ENCODE measurements around the gene GK2.

Gene GK2

DNA sequence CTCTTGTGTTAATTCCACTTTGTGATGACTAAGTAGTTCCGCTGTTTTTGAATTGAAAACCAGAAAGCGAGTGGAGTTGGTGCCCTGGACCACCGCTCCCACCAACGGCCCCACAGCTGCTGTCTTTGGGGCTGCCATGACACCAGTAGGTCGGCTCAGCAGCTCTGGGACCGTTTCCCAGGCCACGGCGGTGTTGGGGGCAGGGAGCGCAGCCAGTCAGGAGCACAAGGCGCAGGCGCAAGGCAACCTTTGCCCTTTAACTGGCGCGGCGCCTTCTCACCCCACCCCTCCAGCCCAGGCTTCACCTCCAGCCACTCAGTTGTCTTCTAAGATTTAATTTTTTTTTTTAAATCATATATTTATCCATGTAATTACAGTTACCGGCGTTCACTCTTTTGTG, at the start of gene GK2:
Gene GK2 (minus strand): TSS at position 166 of the 400 bp plus-strand sequence. CDS start 28 bp downstream, at position 138.
- DNase-seq (ENCODE audit: low read depth, low spot score): no peak

DNA sequence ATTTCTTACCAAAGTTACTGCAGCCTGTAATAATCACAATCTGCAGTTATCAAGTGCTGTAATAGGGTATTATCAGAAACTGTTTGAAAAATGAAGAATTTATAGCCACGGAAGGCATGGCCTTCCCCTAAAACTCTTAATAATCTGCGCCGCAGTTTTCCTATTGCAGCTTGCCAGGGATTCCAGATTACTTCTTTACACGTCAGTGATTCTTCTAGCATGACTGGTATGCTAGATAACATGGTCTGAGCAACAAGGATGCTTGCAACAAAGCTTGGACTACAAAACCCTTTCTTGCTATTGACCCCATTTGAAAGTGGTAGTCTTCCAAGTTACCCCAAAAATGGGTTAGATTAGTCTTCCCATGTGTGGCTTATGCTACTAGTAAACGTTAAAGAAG, 47.2 kb upstream of the GK2 start:
- DNase-seq (ENCODE audit: low read depth, low spot score): no peak

DNA sequence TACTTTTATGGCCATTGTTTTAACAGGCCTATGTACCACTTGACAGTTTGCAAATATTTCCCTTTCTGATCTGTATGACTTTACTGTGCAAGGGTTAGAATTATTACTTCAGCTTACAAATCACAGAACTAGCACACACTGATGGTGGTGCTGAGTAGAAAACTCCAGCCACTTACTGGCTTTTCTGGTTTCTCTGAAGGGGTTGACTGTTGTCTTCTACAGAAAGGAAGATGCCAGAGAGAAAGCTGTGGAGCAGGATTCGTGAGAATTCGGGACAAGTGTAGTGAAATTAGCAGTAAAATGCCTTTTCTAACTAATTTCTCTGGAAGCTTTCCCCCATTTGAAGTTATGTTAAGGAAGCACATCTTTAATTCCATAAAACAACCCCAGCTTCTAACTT, 46.6 kb upstream of the GK2 start:
- DNase-seq (ENCODE audit: low read depth, low spot score): no peak

DNA sequence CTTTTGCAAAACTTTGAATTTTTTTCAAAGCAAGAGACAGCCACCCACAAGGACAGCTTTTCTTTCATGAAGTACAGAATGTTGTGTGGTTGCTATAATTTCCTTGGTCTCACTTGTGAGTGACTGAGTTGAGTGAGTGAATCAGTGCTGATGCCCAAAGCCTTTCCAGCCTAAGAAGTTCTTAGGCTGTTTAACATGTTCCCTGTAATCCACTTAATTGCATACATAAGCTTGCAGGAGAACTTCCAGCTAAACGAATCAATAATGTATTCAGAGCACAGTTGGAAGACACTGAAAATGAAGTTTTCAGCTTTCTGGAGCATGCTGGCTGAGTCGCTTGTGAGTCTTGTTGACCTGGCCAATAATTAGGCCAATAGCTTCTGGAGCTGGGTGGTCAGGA, 42.0 kb upstream of the GK2 start:
- no peak for DNase-seq (ENCODE audit: low read depth, low spot score)

DNA sequence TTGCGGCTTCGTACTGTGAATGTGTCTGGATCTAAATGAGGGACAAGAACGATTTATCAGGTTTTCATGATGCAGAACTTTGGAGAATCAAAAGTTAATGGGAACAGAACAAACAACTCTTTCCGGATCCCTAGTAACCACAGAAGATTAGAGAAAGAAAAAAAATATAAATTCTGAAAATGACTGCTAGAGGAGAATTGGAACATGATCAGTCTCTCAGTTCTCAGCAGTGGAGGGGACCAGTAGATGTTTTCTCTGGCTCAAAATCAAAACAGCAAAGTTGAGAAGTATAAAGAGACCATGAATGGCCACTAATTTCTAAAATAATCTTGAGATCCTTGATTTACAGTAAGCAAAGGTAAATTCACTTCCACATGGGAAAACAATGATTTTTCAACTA, 38.1 kb upstream of the GK2 start:
- peak; percentile 1 for DNase-seq (ENCODE audit: low read depth, low spot score)

DNA sequence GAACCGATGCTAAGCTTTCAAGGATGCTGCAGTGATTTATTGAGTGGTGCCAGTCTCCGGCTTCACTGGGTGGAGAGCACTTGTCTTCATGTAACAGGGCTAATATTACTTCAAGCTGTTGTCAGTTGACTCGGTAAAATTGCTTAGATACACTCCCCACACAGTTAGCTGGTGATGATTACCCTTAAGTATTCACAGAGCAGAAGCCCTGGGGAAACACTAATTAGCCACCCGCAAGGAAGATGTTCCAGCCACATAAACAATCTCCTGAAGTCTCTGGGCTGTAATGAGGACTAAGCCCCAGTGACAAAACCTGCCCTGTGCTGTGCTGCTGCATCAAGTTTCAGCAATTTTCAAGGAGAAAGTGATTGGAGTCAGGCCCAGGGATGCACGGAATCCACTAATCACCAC, 37.3 kb upstream of the GK2 start:
- DNase-seq (ENCODE audit: low read depth, low spot score): no peak

DNA sequence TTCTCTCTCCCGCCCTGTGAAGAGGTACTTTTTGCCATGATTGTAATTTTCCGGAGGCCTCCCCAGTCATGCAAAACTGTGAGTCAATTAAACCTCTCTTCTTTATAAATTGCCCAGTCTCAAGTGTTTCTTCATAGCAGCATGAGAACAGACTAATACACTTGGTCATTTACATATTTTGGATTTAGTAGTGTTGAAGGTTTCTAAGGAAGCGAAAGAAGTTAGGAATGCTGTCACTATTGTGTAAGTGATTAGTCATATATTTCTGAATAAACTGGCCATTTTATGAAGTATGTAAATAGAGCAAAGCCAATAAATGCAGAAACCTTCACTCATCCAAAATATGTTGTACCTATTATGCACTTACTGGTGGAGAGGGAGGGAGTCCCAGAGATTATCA, 34.4 kb upstream of the GK2 start:
- DNase-seq (ENCODE audit: low read depth, low spot score): no peak

DNA sequence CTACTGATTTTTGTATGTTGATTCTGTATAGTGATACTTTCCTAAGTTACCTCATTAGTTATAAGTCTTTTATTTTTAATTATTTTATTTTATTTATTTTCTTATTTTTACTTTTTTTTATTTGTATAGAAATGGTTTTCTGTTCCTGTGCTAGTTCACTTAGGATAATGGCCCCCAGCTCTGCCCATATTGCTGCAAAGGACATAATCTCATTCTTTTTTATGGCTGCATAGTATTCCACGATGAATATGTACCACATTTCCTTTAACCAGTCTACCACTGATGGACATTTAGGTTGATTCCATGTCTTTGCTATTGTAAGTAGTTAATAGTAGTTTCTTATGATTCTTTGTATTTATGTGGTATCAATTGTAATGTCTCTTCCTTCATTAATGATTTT, 31.5 kb upstream of the GK2 start:
- no peak for DNase-seq (ENCODE audit: low read depth, low spot score)

DNA sequence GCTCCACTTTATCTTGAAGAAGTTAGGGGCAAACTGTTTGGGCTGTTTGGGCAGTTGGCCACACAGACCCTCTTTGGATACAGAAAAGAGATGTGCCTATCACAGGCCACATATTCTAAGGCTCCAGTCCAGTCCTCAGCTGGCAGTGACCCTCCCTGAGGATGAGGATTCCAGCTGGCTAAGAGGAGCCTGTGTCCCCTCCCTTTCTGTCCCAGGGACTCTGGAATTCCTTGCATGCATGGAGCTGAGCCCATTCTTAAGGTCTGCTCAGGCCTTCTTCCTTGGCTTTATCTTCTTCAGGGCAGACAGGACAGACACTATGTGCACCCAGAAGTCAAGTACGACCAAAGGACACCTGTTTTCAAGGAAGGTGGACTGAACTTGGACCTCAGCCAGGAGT, 23.8 kb upstream of the GK2 start:
- DNase-seq (ENCODE audit: low read depth, low spot score): no peak

DNA sequence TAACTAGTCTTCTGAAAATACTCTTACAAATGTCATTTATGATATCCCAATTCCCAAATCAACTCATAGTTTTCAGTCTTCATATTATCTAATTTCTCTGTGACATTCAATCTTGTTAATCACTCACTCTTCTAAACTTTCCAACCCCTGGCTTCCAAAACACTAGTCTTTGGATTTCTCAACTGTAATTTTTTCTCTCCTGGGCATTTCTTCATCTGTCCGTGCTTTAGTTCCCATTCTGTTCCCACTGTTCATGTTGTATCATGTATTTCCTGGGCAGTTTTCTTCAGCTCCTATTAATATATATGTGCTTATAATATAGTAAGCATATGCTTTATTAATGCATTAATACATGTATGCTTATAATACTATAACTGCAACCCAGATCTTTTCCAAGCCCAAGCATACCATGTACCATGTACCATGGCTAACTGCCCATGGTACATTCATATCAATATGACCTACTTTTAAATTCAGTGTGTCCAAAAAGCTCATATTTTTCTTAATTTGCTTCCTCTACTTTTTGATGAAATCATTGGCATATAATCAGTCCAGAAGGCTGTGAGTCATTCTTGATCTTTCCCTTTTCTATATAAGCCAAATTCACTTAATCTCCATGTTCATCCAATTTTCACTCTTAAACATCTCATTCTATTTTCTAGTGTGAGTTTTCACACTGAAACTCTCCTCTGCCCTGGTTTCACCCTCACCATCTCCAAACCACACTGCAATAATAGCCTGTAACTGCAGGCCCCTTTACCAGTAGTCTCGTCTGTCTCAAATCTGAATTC, 21.3 kb upstream of the GK2 start:
- DNase-seq (ENCODE audit: low read depth, low spot score): no peak

DNA sequence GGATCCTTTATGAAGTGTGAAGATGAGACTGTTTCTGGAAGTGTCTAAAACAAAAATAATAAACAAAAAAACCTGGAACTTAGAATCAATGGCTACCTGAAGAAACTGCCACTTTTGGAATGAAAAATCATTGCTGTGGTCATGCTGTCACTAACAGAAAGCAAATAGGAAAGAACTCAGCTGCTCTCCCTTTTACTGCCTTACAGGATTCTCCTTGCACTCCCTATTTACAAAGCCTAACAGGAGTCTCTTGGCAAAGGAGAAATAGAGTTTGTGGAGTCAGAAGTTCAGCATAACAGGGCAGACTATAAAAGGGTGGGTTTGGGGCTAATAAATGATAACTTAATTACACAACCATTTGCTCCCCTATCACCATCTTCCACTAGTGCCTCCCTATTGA, 19.0 kb upstream of the GK2 start:
- DNase-seq (ENCODE audit: low read depth, low spot score): no peak

DNA sequence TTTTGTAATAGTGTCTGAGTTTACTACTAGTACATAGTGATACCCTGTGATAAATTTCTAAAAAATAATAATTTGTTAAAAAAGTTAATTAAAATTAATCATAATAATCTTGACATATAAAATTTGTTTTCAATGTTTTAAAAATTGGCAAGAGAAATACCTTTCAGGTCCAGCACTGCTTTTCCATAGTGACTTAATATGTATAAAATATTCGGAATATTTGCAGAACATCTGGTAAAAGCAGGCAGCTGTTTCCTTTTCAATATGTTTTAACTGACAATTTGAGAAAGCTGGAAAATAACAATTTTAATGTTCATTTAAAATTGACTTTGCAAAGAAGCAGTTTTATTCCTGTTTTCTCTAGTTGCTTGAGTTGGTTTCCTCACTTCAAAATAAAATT, 17.6 kb upstream of the GK2 start:
- no peak for DNase-seq (ENCODE audit: low read depth, low spot score)

DNA sequence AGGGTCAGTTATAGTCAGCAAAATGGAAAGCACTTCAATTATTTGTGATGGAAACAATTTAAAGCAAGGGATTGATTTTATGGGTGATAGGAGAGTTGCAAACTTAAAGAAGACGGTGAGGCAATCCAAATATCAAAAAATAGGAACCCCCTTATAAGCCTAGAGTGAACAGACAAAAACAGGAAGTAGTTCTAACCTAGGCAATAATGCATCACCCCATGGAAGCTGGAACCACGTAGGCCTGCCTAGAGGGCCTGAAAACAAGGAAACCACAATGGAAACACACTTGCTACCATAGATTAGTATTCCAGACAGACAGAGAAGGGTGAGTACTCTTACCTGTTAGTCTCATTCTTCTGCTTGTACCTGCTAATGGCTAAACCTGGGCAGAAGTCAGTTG, 13.5 kb upstream of the GK2 start:
- no peak for DNase-seq (ENCODE audit: low read depth, low spot score)

DNA sequence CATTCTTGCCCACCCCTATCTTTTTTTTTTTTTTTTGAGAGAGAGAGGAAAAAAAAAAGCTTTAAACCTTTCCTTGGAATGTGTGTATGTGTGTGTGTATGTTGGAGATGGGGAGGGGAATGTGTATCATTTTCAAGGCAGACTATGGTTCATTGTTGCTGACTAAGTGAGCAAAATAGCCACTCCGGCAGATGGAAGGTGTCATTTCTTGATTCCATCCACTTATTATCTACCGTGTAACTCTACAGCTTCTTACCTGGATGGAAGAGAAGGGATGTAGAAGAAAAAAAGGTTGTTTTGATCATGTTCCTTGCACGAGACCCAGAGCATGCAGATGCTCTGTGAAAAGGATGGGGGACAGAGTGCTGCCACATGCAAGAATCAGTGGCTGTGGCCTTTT, 5.9 kb upstream of the GK2 start:
- no peak for DNase-seq (ENCODE audit: low read depth, low spot score)

DNA sequence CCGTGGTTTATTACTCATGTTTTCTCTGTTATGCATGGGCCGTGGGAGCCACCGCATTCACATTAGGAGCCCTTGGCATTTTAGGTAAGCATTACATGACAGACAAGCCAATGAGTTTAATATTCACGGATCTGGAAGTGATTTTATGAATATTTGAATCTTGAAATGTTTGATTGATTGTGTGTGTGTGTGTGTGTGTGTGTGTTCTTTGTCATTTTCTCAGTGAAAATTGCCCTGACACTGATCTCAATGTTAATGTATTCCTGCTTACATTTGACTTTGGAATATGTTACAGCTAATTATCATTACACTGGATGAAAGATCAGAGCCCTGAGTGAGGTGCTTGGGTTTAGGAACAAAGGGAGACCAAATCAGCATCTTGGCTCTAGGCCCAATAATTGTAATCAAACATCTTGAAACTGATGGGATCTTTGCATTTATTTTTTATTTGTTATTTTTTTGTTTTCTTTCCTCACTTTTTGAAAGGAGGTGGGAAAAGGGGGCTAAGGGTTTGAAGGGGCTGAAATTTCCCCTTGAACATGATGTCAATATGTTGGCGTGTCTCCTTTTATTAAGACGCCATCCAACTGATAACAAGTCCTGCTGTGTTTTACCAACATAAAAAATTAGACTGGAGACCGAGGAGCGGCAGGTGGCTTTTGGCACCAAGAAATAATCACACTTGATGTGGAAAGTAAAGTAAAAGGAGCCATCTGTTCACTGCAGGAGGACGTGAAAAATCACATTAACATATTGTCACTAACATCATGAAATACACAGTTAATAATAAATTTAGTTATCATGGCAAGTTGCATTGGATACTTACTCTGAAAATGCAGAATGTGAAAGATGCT, 5.2 kb upstream of the GK2 start:
- DNase-seq (ENCODE audit: low read depth, low spot score): no peak

DNA sequence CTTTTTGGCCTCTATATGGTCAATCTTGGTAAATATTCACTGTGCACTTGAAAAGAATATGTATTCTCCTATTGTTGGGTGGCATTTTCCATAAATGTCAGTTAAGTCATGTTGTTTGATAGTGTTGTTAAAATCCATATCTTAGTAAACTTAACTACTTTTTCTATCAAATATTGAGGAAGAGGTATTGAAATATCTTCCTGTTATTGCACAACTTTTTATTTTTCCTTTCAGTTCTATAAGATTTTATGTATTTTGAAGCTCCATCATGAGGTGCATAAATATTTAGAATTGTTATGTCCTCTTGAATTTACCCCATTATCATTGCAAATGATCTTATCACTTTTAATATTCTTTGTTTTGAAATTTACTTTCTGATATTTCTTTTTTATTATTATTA, 3.4 kb downstream of the GK2 start:
- no peak for DNase-seq (ENCODE audit: low read depth, low spot score)

DNA sequence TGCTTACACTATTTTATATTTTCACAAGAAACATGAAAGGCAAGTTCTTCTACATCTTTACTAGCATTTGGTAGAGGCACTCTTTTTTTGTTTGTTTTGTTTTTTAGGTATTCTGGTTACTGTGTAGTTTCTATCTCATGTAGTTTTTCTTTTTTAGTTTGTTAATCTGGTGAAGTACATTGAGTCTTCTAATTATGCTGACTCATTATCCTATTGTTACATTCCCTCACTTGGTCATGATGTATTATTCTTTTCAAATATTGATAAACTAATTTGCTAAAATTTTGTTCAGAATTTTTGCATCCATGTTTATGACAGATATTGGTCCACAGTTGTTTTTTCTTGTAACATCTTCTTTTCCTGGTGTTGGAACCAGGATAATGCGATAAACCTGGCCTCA, 4.7 kb downstream of the GK2 start:
- no peak for DNase-seq (ENCODE audit: low read depth, low spot score)

DNA sequence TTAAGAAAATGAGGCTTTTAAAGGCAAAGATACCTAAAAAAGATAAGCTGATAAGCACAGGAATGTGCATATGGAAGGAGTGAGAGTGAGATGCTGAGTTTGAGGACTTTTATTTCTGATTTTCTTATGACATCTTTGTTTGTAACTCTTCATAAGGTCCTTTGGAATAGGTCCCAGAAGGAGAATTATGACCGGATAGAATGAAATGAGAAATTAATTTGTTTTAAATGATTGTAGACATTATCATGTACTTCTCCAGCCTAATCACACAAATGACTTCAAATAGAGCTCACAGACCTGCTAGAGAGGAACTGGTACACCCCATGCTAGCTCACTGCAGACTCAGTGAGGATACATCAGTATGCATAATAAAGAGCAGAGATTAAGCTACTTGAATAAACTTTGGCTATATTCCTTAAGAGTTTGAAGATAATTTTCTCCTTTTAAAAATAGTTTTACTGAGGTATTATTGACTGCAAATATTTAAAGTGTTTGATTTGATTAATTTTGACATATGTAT, 5.6 kb downstream of the GK2 start:
- DNase-seq (ENCODE audit: low read depth, low spot score): no peak

DNA sequence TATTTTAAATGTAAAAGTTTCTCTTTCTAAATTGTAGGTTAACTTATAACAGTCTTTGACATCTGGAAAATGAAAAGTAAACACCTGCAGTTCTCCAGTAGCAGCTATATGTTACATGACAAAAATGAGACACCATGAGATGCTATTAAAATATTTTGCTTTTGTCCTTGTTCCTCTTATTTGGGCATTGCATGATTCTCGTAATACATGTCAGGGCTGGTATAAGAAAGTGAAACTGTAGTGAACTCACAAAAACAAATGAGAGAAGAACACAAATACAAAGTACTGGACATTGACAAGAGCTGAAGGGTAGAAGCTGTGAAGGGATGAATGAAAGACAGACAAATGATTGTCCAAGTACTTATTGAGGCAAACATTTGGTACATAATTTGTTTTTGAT, 9.0 kb downstream of the GK2 start:
- no peak for DNase-seq (ENCODE audit: low read depth, low spot score)

DNA sequence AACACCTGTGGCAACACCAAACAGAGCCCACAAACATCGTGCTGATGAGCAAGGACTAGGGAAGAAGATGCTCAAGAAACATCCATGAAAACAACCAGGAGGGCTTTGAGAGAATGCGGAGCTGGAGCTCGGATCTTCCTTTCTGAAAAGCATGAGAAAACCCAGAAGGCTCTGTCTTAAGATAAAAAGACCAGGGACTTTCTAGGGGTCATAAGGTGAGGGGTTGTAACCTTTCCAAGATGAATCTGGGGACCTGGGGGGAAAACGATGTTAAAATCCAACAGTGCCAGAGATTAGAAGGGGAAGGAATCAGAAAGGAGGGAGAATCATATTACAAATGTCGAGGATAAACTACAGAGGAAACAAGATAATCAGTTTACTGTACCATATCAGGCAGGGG, 10.1 kb downstream of the GK2 start:
- DNase-seq (ENCODE audit: low read depth, low spot score): no peak

DNA sequence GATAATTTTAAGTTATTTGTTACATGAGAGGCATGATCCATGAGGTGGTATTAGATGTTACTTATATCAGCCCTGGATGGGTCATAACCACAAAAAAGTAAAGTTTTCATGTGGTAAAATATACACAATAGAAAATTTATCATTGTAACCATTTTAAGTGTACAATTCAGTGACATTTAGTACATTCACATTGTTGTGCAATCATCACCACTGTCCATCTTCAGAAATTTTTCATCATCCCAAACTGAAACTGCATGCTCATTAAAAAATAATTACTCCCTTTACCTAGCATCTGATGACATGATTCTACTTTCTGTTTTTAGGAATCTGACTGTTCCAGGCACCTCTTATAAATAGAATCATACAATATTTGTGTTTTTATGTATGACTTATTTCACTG, 11.2 kb downstream of the GK2 start:
- DNase-seq (ENCODE audit: low read depth, low spot score): no peak

DNA sequence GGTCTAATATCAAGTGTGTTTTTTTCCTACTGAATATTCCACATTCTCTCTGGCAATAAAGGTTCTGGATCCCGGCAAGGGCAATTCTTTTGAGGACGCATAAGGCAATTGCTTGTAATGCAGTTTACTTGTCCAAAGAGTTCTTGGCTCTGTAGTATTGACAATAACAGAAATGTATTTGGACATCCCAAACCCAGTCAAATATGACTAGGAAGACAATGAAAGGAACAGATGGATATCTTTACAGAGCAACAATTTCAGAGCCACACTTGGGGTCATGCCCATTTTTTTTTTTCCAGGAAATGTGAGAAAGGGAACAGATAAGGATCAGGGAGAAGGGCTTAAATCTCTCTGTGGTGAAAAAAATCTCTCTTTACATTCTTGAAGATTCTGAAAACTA, 12.2 kb downstream of the GK2 start:
- no peak for DNase-seq (ENCODE audit: low read depth, low spot score)

DNA sequence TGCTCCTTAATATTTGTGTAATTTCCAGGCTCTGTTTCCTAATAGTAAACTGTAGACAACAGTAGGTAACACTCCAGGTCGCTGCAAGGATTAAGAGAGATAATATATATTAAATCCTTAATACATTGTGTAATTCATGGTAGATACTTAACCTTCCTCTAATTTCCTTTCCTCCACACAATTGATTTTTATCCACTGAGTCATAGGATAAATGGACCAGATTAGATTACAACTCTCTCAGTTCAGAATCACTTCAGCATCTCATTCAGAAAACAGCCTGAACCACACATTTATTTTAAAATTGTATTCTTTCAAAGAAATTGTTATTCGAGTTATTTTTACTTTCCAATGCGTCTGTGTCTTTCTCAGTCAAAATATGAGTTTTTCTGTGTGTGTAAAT, 17.1 kb downstream of the GK2 start:
- no peak for DNase-seq (ENCODE audit: low read depth, low spot score)
